GM08714 (cell line): Measurements from ENCODE around the gene RASA2.
"Not testable (repeated sequence)": the region's sequence is repeated elsewhere in the genome, so short reads cannot be mapped to it uniquely, and the experiment has no call there.

ENCODE experiments used
- H3K4me3 ChIP-seq: fragments of 200-500 bp; sonication (Bioruptor generic); 2 replicates; pipeline ENCODE4 v1.5.1; 2014; ENCODE audit warnings: mild to moderate bottlenecking, low read length, inconsistent platforms
- ZNF274 ChIP-seq: IDR thresholded peaks from 2 replicates; pipeline ENCODE4 v1.6.1; 2012; ENCODE audit warnings: mild to moderate bottlenecking, low read depth, low read length

RASA2 gene

GRCh38 chr3:141529256-141529655 lies 42.4 kb downstream of the RASA2 start:
- no peak overlapping the region for H3K4me3 ChIP-seq
- no peak for TF ChIP-seq ZNF274

GRCh38 chr3:141529717-141530414 lies 43.0 kb downstream of the RASA2 start:
- TF ChIP-seq ZNF274 = no peak
- no peak overlapping the region for H3K4me3 ChIP-seq

DNA sequence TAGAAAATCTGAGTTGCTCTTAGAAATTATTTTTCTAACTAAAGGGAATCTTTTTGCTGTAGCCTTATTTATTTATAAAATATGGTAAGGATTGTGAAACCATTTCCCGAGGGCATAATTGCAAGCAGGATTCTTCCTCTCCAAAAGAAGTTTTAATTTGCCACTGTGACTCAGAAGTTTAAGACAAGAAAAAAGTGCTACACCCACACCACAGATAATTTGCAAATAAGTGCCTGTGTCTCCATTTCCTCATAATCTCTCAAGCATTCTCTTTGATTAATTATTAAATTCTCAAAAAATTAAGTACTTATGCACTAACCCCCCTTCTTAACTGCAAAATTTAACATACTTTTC lies 43.6 kb downstream of the RASA2 start:
- no peak overlapping the region for H3K4me3 ChIP-seq
- TF ChIP-seq ZNF274 = no peak

DNA sequence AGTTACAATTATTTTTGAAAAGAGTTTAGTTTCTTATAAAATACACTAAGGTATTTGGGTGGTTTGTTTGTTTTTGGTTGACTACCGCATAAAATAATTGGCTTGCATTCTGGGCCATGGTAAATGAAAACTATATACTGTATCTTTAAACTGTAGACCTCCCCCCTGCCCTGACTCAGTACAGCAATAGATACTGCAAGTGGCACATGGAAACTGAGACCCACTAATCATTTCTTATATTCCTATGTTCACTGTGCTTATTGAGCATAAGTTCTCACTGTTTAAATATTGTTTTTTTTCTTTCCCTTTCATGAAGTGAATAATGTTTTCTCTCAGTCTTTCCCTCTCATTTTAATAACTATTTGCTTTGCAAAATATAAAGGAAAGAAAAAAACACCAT lies 45.8 kb downstream of the RASA2 start:
- no peak overlapping the region for H3K4me3 ChIP-seq
- no peak for TF ChIP-seq ZNF274

DNA sequence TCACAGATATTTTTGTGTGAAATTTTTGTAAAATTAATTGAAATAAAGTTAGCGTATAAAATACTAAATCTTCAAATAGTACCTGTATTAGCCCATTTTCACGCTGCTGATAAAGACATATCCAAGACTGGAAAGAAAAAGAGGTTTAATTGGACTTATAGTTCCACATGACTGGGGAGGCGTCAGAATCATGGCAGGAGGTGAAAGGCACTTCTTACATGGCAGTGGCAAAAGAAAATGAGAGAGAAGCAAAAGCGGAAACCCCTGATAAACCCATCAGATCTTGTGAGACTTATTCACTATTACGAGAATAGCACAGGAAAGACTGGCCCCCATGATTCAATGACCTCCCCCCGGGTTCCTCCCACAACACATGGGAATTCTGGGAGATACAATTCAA lies 49.2 kb downstream of the RASA2 start:
- H3K4me3 ChIP-seq = not testable (repeated sequence)

GRCh38 chr3:141537856-141538255 lies 51.0 kb downstream of the RASA2 start:
- no peak for TF ChIP-seq ZNF274
- no peak overlapping the region for H3K4me3 ChIP-seq

DNA sequence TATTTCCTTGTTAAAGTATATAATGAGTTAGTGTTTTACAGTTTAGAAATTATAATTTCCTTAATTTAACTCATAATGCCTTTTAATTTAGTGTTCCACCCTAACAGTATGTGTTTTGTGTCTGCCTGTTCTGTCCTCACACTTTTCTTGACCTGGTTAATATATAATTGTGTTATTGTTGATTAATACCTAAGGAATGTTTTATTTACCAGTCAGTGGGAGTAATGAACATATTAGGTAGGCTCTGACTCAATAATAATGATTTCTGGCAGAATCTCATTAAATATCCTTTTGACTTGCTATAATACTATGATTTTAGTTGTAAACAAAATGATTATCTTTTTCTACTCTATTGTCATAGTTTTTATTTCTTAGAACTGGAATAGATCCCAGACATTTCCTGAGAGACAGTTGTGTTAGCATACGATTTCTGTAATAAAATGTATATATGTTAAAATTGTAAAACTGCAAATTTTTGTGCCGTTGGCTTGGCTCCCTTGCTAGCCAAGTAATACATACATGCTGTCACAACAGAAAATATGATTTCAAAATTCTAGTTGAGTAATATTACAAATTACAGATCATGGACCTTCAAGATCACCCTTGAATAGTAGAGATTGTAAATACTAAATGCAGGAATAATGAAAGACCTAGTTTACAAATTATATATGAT lies 51.9 kb downstream of the RASA2 start:
- no peak overlapping the region for H3K4me3 ChIP-seq
- no peak for TF ChIP-seq ZNF274

- H3K4me3 ChIP-seq = no peak overlapping the region
- no peak for TF ChIP-seq ZNF274
Measured at GRCh38 chr3:141539431-141540187, 52.8 kb downstream of the RASA2 start.

DNA sequence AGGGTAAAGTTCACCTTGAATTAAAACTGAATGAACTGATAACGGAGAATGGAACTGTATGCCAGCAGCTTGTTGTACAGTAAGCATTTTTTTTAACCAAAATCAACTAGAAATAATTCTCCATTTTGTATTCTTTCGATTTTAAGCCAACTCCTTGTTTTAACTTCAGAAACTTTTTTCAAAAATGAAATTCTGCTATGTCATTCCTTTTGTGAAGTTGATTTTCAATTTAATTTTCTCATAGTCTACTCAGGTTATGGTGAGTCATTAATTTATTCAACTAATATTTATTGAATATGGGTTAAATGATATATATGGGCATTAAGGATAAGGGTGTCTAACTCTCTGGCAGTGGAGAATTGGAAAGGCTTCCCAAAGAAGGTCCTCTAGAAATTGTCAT lies 53.7 kb downstream of the RASA2 start:
- TF ChIP-seq ZNF274 = no peak
- no peak overlapping the region for H3K4me3 ChIP-seq

DNA sequence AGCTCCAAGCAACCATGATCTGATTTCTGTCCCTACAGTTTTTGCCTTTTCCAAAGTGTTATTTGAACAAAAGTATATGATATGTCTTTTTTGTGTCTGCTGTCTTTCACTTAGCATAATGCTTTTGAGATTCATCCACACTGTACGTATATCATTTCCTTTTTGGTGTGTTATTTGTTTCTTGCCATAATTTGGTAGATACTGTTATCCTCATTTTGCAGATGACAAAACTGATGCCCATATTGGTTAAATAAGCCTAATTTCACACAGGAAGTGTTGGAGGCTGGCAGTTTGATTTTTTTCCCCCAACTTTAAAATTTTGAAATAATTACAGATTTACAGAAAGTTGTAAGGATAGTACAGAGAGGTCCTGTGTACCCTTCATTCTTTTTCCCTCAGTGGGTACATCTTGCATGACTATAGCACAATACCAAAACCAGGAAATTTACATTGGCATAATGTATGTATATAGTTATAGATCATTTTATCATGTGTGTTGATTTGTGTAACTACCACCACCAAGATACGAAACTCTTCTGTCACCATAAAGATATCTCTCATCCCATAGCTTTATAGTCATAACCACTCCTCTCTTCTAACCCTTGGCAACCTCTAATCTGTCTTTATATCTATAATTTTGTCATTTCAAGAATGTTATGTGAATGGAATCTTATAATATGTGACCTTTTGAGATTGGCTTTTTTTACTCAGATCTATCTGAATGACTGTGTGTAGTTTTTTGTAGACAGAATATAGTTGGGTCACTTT lies 55.6 kb downstream of the RASA2 start:
- no peak overlapping the region for H3K4me3 ChIP-seq
- no peak for TF ChIP-seq ZNF274

- H3K4me3 ChIP-seq = no peak overlapping the region
- TF ChIP-seq ZNF274 = no peak
Measured at GRCh38 chr3:141542989-141543388, 56.2 kb downstream of the RASA2 start.

DNA sequence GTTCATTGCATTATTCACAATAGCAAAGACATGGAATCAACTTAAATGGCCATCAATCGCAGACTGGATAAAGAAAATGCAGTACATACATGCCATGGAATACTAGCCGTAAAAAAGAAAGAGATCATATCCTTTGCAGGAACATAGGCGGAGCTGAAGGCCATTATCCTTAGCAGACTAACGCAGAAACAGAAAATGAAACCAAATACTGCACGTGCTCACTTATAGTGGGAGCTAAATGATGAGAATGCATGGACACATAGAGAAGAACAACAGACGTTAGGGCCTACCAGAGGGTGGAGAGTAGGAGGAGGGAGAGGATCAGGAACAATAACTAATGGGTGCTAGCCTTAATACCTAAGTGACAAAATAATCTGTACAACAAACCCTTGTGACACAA lies 57.9 kb downstream of the RASA2 start:
- no peak for TF ChIP-seq ZNF274
- H3K4me3 ChIP-seq = no peak overlapping the region

GRCh38 chr3:141546081-141546480 lies 59.3 kb downstream of the RASA2 start:
- no peak overlapping the region for H3K4me3 ChIP-seq
- TF ChIP-seq ZNF274 = no peak

GRCh38 chr3:141546586-141546985 lies 59.8 kb downstream of the RASA2 start:
- no peak overlapping the region for H3K4me3 ChIP-seq
- TF ChIP-seq ZNF274 = no peak

GRCh38 chr3:141547791-141548190 lies 61.0 kb downstream of the RASA2 start:
- no peak overlapping the region for H3K4me3 ChIP-seq
- TF ChIP-seq ZNF274 = no peak
